T-helper 22 cell (primary cell): ENCODE results near the gene CARD16.
"Not testable (repeated sequence)": the region's sequence is repeated elsewhere in the genome, so short reads cannot be mapped to it uniquely, and the experiment has no call there.

Experiments
- DNase-seq: peaks from one replicate; pipeline ENCODE4 v3.0.0-alpha.2; 2020; ENCODE audit warnings: low read depth

The CARD16 gene

DNA sequence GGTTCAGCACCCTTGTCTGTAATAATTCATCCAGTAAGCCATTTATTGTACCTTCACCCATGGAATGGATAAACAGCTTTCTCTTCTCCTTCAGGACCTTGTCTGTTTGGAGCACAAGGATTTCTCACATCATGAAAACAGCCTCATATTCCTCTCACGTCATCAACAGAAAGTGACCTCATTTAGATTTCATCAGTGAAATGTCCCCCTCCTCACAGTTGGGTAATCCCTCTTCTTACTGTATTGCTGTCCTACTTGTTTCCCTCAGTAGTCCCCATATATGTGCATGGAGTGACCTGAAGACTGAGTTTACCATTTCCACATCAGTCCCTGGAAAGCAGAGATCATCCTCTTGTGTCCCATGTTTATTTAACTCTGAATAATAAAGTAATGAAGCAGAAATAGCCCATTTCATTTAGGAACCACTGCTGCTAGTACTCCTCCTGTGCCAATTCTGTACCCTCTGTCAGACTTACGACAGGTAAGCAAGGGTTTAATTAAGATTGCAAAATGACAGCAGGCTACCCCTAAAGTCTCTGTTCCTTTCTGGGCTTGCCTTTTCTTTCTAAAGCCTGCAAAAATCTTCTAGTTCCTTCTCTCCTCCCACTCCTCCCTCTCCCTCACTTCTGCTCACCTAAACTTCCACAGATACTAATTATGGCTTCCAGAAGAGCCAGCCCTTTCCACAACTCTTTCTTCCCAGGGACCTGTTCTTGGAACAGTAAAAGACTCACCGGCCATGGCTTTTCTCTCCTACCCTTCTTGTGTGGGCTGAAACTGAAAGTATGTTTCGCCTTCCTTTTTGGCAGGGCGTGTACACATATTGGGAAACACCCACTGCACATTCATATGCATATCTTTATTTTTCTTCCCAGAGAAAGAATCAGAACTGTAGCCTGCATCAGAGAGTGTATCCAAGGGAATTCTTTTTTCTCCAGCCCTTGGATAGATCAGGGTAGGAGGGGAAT lies at the start of gene CARD16:
Gene CARD16 (minus strand): TSS at position 779 of the 968 bp plus-strand sequence. CDS start 38 bp downstream, at position 741.
- DNase-seq: not testable (repeated sequence)

- DNase-seq: no peak
Measured at GRCh38 chr11:105092256-105093239, 47.4 kb upstream of the CARD16 start.

DNA sequence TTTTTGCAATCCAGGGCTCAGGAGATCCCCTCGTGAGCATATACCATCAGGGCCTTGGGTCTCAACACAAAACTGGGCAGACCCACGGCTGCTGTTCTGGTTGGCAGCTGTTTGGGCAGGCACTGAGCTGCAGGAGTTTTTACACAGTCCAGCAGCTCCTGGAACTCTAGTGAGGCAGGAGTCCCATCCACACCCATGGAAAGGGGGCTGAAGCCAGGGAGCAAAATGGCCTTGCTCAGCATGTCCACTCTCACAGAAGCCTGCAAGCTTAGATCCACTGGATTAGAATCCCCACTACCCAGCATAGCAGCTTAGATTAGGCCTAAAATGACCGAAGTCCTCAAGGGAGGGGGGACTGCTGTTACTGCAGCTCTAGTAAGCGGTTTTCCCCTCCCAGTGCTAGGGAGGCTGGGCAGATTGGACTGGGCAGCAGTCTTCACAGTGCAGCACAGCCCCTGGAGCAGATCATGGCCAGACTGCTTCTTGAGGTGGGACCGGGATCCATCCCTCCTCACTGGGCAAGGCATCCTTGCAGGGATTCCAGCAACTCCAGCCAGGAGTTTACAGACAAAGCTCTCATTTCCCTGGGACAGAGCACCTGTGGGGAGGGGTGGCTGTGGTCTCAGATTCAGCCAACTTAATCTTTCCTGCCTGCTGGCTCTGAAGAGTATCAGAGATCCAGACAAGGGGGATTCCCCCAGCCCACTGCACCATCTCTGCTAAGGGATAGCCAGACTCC lies 36.4 kb upstream of the CARD16 start:
- DNase-seq: no peak

GRCh38 chr11:105080171-105080906 lies 35.2 kb upstream of the CARD16 start:
- not testable (repeated sequence) for DNase-seq

GRCh38 chr11:105078283-105078682 lies 33.1 kb upstream of the CARD16 start:
- DNase-seq: no peak

GRCh38 chr11:105077141-105077790 lies 32.1 kb upstream of the CARD16 start:
- DNase-seq: not testable (repeated sequence)

- DNase-seq: no peak
Measured at GRCh38 chr11:105074166-105074530, 29.0 kb upstream of the CARD16 start.

DNA sequence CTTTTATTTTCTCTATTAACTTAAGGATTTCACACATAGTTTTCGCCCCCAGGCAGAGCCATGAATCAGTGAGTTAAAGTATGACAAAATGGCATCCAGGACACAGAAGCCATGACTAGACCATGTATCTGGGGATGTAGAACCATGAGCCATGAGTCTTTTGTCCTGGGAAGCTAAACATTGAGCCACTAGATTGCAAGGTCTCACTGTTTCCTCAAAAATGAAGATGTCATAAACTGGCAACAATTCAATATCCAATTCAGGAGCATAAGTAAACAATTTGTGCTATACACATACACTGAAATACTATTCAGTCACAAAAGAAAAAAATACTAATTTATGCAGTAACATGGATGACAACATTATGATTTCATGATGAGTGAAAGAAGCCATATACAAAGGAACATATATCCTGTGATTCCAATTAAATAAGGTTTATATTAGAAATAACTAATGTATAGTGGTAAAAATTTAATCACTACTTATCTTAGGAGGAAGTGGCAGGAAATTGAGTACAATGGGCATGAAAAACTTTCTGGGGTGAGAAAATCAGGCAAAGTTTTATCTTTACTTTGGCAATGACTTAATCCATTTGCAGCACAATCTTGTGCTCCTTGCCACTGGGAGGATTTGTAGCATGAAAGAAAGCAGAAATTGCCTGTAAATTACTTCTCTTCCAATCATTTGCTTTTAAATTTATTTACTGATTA lies 28.5 kb upstream of the CARD16 start:
- no peak for DNase-seq

- DNase-seq: not testable (repeated sequence)
Measured at GRCh38 chr11:105072080-105072479, 26.9 kb upstream of the CARD16 start.

- DNase-seq: no peak
Measured at GRCh38 chr11:105071089-105071732, 26.1 kb upstream of the CARD16 start.

DNA sequence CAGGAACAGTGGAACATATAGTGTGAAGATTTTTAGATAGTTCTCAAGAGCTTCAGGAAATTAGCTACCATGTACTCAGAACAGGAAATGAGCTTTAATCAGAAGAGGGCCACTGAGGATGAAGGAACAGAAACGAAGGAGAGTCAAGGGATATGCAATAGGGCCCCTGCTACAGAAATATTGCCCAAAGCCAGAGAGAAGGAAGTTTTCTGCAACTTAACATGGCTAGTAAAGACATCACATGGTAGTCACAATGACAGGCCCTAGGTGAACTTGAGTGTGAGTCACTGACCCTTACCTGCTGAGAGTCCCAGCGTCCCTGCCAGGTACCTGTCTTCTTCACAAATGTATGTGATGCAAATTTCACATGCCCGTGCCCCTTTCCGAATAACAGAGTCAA lies 25.2 kb upstream of the CARD16 start:
- no peak for DNase-seq

DNA sequence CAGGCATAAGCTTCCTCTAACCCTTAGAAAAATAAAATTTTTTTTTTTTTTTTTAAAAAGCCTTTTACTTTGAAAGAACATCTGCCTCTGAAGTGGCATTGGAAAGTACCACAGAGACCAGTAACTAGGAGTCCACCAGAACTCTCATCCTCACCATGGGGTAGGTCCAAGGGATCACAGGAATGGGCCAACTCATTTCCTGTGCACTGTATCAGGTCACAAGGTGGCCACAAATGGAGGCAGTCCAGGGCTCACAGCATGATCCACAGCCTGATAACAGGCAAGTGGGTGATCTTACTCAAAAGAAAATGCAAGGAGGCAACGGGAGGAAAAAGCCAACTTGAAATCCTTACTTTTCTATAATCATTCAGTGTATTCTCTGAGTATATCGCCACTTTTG lies 24.6 kb upstream of the CARD16 start:
- not testable (repeated sequence) for DNase-seq

- DNase-seq: not testable (repeated sequence)
Measured at GRCh38 chr11:105063245-105063941, 18.3 kb upstream of the CARD16 start.

GRCh38 chr11:105057432-105057831 lies 12.3 kb upstream of the CARD16 start:
- no peak for DNase-seq

DNA sequence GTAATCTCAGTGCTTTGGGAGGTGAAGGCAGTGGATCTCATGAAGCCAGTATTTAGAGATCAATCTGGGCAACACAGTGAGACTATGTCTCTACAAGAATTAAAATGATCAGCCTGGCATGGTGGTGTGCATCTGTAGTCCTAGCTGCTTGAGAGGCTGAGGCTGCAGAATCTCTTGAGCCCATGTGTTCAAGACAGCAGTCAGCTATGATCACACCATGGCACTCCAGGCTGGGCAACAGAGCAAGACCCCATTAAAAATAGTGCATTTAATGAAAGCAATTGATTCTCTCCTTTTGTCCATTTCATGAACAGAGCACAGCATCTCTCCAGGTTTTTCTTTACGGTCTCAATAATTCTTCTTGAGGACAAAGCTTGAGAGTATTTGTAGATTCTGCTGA lies 11.3 kb upstream of the CARD16 start:
- no peak for DNase-seq

DNA sequence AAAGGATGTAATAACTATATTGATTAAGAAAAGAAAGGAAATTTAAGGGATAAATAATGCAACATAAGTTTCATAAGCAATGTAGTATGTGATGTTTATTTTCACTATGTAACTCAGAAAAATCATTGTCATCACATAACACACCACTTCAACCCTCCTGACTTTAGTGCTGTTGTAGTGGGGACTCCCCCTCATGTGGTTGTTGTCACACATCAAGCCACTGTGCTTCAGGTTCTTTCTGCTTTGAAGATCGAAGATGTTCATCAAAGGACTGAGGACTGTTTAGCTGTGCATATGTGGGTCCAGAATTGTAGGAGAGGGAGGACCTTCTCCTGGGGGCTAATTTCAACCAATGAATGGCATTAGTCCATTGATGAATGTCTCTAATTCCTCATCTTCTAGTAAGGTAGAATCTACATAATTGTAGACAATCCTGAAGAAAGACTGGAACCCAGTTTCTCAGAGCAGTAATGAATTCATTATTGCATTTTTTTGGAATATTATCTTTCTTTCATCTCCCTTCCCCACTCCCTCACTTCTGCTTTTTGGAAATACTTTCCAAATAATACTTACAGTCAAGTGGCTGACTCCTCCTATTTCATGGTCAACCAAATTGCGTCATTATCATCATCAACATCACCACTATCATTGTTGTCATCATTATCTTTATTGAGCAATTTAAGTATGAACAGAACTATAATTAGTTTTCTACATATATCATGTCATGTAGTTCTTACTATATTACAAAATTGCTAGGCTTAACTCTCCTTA lies 9.8 kb upstream of the CARD16 start:
- DNase-seq: no peak

- no peak for DNase-seq
Measured at GRCh38 chr11:105052487-105052886, 7.4 kb upstream of the CARD16 start.

DNA sequence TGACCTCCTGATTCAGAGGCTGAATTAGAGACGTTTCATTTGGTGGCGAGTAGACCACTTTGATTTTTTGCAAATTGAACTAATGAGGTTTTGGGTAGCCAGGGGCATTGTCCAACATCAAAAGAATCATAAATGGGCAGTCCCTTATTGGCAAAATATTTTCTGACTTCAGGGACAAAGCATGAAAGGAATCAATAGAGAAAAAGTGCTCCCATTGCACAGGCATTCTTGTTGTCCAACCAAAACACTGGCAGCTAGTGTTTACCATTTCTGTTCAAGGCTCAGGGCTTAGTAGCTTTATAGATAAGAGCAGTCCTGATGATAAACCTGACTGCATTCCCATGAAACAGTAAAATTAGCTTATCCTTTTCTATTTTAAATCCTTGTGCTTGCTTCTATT lies 6.4 kb upstream of the CARD16 start:
- DNase-seq: no peak
